ENCODE data around the gene RGS10. TPM values are rescaled to one million over a fixed set of nuclear protein-coding genes. Genes with fewer than 3 reads are reported as not detected.
A peak's percentile ranks its signal among the peaks of the same experiment; 100 is the strongest.

Gene RGS10
- total RNA-seq, 1 experiment from 2014 or later, result 22.6 TPM

- POLR2A ChIA-PET, result interaction anchor here (0.7 kb wide), 1 partner anchor 59 kb away, joined by 4 read pairs; no protein-coding TSS in a partner anchor
- CTCF ChIA-PET, result interaction anchor here (1.4 kb wide), 1 partner anchor 80 kb away, joined by 3 read pairs; no protein-coding TSS in a partner anchor
- no peak overlapping the region for H3K4me3 Mint-ChIP-seq
- peaks cover 22% of the 10 kb centered on the region for H3K27me3 Mint-ChIP-seq (ENCODE audit: low read depth)
- no peak overlapping the region for H3K27ac Mint-ChIP-seq
- TF ChIP-seq ARID4B (CRISPR knock-in tag; IDR thresholded peaks at IDR 0.05; ENCODE audit: borderline replicate concordance), result no peak
- TF ChIP-seq ATF6 (CRISPR knock-in tag; IDR thresholded peaks at IDR 0.05), result no peak
- TF ChIP-seq ZNF263 (CRISPR knock-in tag; IDR thresholded peaks at IDR 0.05; ENCODE audit: low read depth), result no peak
- no peak for TF ChIP-seq PRRX2 (CRISPR knock-in tag; IDR thresholded peaks at IDR 0.05)
- TF ChIP-seq SMAD3 (CRISPR knock-in tag; IDR thresholded peaks at IDR 0.05; ENCODE audit: borderline replicate concordance), result no peak
- no peak for TF ChIP-seq AFF4 (CRISPR knock-in tag; IDR thresholded peaks at IDR 0.05; ENCODE audit: borderline replicate concordance)
- no peak for TF ChIP-seq ZNF219 (CRISPR knock-in tag; IDR thresholded peaks at IDR 0.05; ENCODE audit: borderline replicate concordance)
- no peak for TF ChIP-seq NR3C1 (CRISPR knock-in tag; conservative IDR thresholded peaks at IDR 0.05; ENCODE audit: low read depth)
- TF ChIP-seq ZNF396 (CRISPR knock-in tag; IDR thresholded peaks at IDR 0.05; ENCODE audit: borderline replicate concordance), result no peak
- H3K4me1 Mint-ChIP-seq, result peaks cover 15% of the 10 kb centered on the region
- H3K36me3 Mint-ChIP-seq, result no peaks in the 10 kb centered on the region
- no peaks in the 10 kb centered on the region for H3K9me3 Mint-ChIP-seq
- ATAC-seq (no peak), DNase-seq (ENCODE audit: low spot score) (no peak)
Observed at GRCh38 chr10:119536508-119537025, 6.0 kb downstream of the RGS10 start.

GRCh38 chr10:119535837-119536507 is 6.5 kb downstream of the RGS10 start:
- ChIA-PET POLR2A (no interaction called here), CTCF (no interaction called here)
- no peaks in the 10 kb centered on the region for H3K36me3 Mint-ChIP-seq
- ATAC-seq (no peak), DNase-seq (ENCODE audit: low spot score) (no peak)
- no peak overlapping the region for H3K4me3 Mint-ChIP-seq
- peaks cover 9% of the 10 kb centered on the region for H3K4me1 Mint-ChIP-seq
- TF ChIP-seq NR2C2 (CRISPR knock-in tag; IDR thresholded peaks at IDR 0.05) (no peak), TP53 (CRISPR knock-in tag; IDR thresholded peaks at IDR 0.05) (no peak), ZNF396 (CRISPR knock-in tag; IDR thresholded peaks at IDR 0.05; ENCODE audit: borderline replicate concordance) (no peak), CTCF (IDR thresholded peaks at IDR 0.05) (no peak), PRDM15 (CRISPR knock-in tag; IDR thresholded peaks at IDR 0.05) (peak; percentile 62)
- no peaks in the 10 kb centered on the region for H3K9me3 Mint-ChIP-seq
- H3K27me3 Mint-ChIP-seq (ENCODE audit: low read depth), result peaks cover 16% of the 10 kb centered on the region
- no peak overlapping the region for H3K27ac Mint-ChIP-seq

Measured in WTC11 (cell line).